ENCODE measurements around the gene RASSF5.

RASSF5 gene

GRCh38 chr1:206505702-206506355 lies 1.5 kb upstream of the RASSF5 start:
- DNase-seq (ENCODE audit: low read depth in 1 of 2, low spot score in 1 of 2): peak; percentile 27 to 55
- in situ Hi-C loops (cut with HindIII; ENCODE audit: low pct_unique_long_range_greater_than_20kb, low sequenced_read_pairs): no loop called here
- TF ChIP-seq JUND (IDR thresholded peaks at IDR 0.05; ENCODE audit: low read depth): no peak

- DNase-seq (ENCODE audit: low read depth in 1 of 2, low spot score in 1 of 2): no peak
- TF ChIP-seq JUND (IDR thresholded peaks at IDR 0.05; ENCODE audit: low read depth): no peak
- in situ Hi-C loops (cut with HindIII; ENCODE audit: low pct_unique_long_range_greater_than_20kb, low sequenced_read_pairs): no loop called here
These were observed 687 bp upstream of the RASSF5 start for GRCh38 chr1:206506405-206507283.

- DNase-seq (ENCODE audit: low read depth in 1 of 2, low spot score in 1 of 2): no peak
- TF ChIP-seq JUND (IDR thresholded peaks at IDR 0.05; ENCODE audit: low read depth): no peak
- in situ Hi-C loops (cut with HindIII; ENCODE audit: low pct_unique_long_range_greater_than_20kb, low sequenced_read_pairs): no loop called here
These were observed 979 bp downstream of the RASSF5 start for GRCh38 chr1:206508130-206508889.

- in situ Hi-C loops (cut with HindIII; ENCODE audit: low pct_unique_long_range_greater_than_20kb, low sequenced_read_pairs): no loop called here
- no peak for TF ChIP-seq JUND (IDR thresholded peaks at IDR 0.05; ENCODE audit: low read depth)
- no peak for DNase-seq (ENCODE audit: low read depth in 1 of 2, low spot score in 1 of 2)
These were observed 1.6 kb downstream of the RASSF5 start for GRCh38 chr1:206508956-206509355.

- no peak for DNase-seq (ENCODE audit: low read depth in 1 of 2, low spot score in 1 of 2)
- in situ Hi-C loops (cut with HindIII; ENCODE audit: low pct_unique_long_range_greater_than_20kb, low sequenced_read_pairs): no loop called here
- no peak for TF ChIP-seq JUND (IDR thresholded peaks at IDR 0.05; ENCODE audit: low read depth)
These were observed 2.4 kb downstream of the RASSF5 start for GRCh38 chr1:206509612-206510257.

GRCh38 chr1:206510371-206510770 lies 3.0 kb downstream of the RASSF5 start:
- TF ChIP-seq JUND (IDR thresholded peaks at IDR 0.05; ENCODE audit: low read depth): no peak
- DNase-seq (ENCODE audit: low read depth in 1 of 2, low spot score in 1 of 2): no peak
- in situ Hi-C loops (cut with HindIII; ENCODE audit: low pct_unique_long_range_greater_than_20kb, low sequenced_read_pairs): no loop called here

- in situ Hi-C loops (cut with HindIII; ENCODE audit: low pct_unique_long_range_greater_than_20kb, low sequenced_read_pairs): no loop called here
- no peak for DNase-seq (ENCODE audit: low read depth in 1 of 2, low spot score in 1 of 2)
- TF ChIP-seq JUND (IDR thresholded peaks at IDR 0.05; ENCODE audit: low read depth): no peak
These were observed 4.2 kb downstream of the RASSF5 start for GRCh38 chr1:206511362-206512057.

GRCh38 chr1:206512058-206512850 lies 4.9 kb downstream of the RASSF5 start:
- no peak for DNase-seq (ENCODE audit: low read depth in 1 of 2, low spot score in 1 of 2)
- in situ Hi-C loops (cut with HindIII; ENCODE audit: low pct_unique_long_range_greater_than_20kb, low sequenced_read_pairs): no loop called here
- no peak for TF ChIP-seq JUND (IDR thresholded peaks at IDR 0.05; ENCODE audit: low read depth)

GRCh38 chr1:206512851-206513180 lies 5.5 kb downstream of the RASSF5 start:
- DNase-seq (ENCODE audit: low read depth in 1 of 2, low spot score in 1 of 2): no peak
- in situ Hi-C loops (cut with HindIII; ENCODE audit: low pct_unique_long_range_greater_than_20kb, low sequenced_read_pairs): no loop called here
- TF ChIP-seq JUND (IDR thresholded peaks at IDR 0.05; ENCODE audit: low read depth): no peak

- in situ Hi-C loops (cut with HindIII; ENCODE audit: low pct_unique_long_range_greater_than_20kb, low sequenced_read_pairs): no loop called here
- TF ChIP-seq JUND (IDR thresholded peaks at IDR 0.05; ENCODE audit: low read depth): no peak
- no peak for DNase-seq (ENCODE audit: low read depth in 1 of 2, low spot score in 1 of 2)
These were observed 6.2 kb downstream of the RASSF5 start for GRCh38 chr1:206513312-206514111.

Measured in T47D (cell line).